Astrocyte of the cerebellum (primary cell): ENCODE data around the gene ITGA1.
"Not testable (repeated sequence)": the region's sequence is repeated elsewhere in the genome, so short reads cannot be mapped to it uniquely, and the experiment has no call there.

ENCODE experiments used
- DNase-seq: peaks from one replicate; pipeline ENCODE4 v3.0.0-alpha.2; 2011; ENCODE audit warnings: low read depth
- H3K4me3 ChIP-seq: 2 replicates; pipeline ENCODE4 v1.5.1; 2011; ENCODE audit warnings: mild to moderate bottlenecking, low read depth, low read length, moderate library complexity
- in situ Hi-C: cut with HindIII; loops from 2 replicates; pipeline ENCODE4 v1.10.0; 2017; ENCODE audit warnings: low sequenced_read_pairs
- TF ChIP-seq, protein P1 (sequence below): IDR thresholded peaks from 2 replicates; pipeline ENCODE4 v1.5.1; 2012; ENCODE audit warnings: low read length, low read depth, moderate library complexity, mild to moderate bottlenecking; ENCODE audit errors: missing control alignments

ITGA1 gene

DNA sequence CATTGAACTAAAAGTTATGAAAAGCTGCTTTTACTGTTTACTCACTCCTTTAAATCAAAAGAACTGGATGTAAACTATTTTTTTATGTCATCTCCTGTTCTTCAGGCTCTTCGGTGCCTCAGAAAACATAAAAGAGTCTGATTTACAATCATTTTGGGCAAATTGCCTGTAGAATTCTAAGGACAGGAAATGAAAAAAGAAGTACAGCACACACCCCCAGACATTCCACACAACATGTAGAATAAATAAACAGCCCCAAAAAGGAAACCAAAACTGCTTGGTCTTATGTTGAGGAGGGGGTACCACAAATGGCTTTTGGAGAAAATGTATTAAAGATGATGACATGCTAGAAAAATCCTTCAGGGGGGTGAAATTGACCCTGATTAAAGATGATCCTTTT, 57.2 kb downstream of the ITGA1 start:
- peak; percentile 20 for DNase-seq
- TF ChIP-seq, protein P1, sequence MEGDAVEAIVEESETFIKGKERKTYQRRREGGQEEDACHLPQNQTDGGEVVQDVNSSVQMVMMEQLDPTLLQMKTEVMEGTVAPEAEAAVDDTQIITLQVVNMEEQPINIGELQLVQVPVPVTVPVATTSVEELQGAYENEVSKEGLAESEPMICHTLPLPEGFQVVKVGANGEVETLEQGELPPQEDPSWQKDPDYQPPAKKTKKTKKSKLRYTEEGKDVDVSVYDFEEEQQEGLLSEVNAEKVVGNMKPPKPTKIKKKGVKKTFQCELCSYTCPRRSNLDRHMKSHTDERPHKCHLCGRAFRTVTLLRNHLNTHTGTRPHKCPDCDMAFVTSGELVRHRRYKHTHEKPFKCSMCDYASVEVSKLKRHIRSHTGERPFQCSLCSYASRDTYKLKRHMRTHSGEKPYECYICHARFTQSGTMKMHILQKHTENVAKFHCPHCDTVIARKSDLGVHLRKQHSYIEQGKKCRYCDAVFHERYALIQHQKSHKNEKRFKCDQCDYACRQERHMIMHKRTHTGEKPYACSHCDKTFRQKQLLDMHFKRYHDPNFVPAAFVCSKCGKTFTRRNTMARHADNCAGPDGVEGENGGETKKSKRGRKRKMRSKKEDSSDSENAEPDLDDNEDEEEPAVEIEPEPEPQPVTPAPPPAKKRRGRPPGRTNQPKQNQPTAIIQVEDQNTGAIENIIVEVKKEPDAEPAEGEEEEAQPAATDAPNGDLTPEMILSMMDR = no peak
- H3K4me3 ChIP-seq = no peak overlapping the region
- in situ Hi-C loops = no loop called here

DNA sequence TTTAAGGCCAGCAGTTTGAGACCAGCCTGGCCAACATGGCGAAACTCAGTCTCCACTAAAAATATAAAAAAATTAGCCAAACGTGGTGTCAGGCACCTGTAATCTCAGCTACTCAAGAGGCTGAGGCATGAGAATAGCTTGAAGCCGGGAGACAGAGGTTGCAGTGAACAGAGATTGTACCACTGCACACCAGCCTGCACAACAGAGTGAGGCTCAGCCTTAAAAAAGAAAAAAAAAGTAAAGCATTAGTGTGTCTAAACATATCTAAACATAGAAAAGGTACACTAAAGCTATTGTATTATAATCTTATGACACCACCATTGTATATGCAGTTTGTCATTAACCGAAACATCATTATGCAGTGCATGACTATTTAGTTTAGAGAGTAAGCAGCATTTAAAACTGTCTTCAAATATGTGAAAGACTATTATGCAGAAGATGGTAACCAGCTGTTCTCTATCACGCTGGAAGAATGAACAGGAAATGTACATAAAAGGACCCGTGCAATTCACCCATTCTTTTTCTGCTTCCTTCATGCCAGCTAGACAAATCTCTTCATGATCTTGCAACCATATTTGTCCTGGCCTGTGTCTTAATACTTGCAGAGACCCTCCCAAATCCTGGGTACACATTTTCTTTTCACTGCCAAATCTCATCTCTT, 58.6 kb downstream of the ITGA1 start:
- TF ChIP-seq, protein P1 = no peak
- no peak for DNase-seq
- in situ Hi-C loops = no loop called here
- H3K4me3 ChIP-seq = no peak overlapping the region

DNA sequence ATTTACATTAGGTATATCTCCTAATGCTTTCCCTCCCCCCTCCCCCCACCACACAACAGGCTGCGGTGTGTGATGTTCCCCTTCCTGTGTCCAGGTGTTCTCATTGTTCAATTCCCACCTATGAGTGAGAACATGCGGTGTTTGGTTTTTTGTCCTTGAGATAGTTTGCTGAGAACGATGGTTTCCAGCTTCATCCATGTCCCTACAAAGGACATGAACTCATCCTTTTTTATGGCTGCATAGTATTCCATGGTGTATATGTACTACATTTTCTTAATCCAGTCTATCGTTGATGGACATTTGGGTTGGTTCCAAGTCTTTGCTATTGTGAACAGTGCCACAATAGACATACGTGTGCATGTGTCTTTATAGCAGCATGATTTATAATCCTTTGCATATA, 61.0 kb downstream of the ITGA1 start:
- in situ Hi-C loops, DNase-seq: not testable (repeated sequence)

DNA sequence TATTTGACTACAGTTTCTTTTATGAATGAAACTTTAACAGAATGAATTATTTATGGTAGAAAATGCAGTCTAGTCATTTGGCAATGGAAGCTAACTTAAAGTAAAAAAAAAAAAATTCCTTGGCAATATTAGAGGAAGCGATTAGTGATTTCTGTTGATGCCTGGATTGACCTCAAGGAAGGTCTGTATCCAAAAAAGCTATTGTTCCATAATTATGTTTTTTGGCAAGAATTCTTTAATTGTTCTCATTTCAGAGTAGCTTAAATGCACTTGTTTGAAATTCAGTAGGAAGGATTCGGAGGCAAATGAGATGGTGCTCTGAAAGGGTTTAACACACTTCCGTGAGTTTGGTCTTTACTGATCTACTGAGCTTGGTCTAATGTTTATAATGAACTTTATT, 61.8 kb downstream of the ITGA1 start:
- in situ Hi-C loops = no loop called here
- no peak overlapping the region for H3K4me3 ChIP-seq
- TF ChIP-seq, protein P1 = no peak
- DNase-seq = no peak

More for the DNA sequence above, 61.0 kb downstream of the ITGA1 start:
- not testable (repeated sequence) for H3K4me3 ChIP-seq

DNA sequence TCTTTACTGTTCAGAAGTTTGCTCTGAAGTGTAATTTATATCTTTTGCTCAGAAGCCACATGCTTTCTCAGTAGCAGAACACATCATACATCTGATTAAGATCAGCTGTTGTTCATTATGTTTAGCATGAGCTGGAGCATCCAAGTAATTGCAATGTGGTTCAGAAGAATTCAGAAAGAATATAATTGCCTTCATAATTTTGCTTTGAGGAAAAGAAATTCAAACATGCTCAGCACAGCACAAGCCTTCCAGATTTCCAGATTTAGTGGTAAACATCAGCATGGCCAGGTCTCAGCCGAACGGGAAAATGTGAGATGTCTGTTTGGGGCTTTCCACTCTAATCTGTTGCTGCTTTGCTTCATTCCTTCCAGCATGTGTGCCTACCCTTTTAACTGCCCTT, 65.9 kb downstream of the ITGA1 start:
- no peak overlapping the region for H3K4me3 ChIP-seq
- in situ Hi-C loops = no loop called here
- TF ChIP-seq, protein P1 = no peak
- no peak for DNase-seq

DNA sequence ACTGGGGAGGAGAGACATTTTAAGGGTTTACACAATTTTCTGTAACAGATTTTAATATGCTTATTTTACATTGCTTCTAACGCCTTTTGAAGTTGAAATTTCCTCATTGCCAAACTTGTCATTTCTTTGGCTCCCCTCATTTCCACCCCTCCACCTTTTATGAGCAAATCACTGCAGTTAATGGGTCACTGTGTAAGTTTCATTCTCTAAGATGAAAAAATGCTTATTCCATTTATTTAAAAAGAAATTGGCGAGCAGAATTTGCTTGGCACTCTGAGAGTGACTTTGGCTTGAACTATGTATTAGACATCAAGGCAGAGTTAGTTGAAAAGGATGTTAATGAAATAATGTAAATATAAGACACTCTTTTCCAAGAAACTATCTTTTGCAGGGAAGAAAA, 66.6 kb downstream of the ITGA1 start:
- TF ChIP-seq, protein P1 = no peak
- H3K4me3 ChIP-seq = no peak overlapping the region
- in situ Hi-C loops = no loop called here
- DNase-seq = no peak

DNA sequence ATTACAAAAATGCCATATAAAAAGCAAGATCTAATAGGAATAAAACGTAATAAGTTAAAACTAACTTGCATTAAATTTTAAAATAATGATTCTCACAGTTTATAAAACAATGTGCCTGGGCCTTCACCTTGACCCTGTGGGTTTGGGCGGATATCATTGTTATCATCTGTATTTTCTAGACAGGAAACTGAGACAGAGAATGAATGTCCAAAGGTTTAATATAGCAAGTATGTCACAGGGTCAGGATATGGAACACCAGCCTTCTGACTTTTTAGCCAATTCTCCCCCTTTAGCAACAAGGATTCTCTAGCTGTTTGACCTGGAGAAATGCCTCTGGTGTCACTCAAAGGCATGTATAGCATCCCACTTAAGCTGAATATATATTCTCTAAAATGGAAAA, 67.2 kb downstream of the ITGA1 start:
- DNase-seq = no peak
- TF ChIP-seq, protein P1 = no peak
- no peak overlapping the region for H3K4me3 ChIP-seq
- in situ Hi-C loops = no loop called here
